ENCODE results near the gene PGP. TPM values are rescaled to one million over a fixed set of nuclear protein-coding genes. Genes with fewer than 3 reads are reported as not detected.
"Not testable (repeated sequence)": the region's sequence is repeated elsewhere in the genome, so short reads cannot be mapped to it uniquely, and the experiment has no call there.

The PGP gene
- total RNA-seq, 2 experiments from 2014 or later: 8.1 to 8.5 TPM

DNA sequence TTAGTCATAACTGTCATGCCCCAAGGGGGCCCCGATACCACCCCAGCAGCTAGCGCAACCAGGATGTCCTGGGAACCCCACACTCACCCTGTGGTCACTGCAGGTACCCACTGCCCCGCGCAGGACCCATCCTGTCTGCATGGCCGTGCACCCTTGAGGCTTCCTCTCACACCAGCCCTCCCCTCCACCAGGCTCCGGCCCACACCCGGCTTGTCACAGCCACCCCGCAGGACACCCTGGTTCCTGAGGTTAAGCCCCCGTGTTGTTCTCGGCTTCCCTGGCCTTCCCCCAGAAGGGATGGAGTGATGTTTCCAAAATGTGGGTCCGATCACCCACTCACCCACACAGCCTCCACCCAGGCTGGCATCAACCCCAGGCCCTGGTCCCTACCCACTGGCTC, 29.1 kb upstream of the PGP start:
- ChIA-PET POLR2A (no interaction called here), CTCF (no interaction called here)
- no peak overlapping the region for H3K27ac ChIP-seq (ENCODE audit: low read depth in 1 of 2, low read length in 2 of 2)
- TF ChIP-seq, protein P1, sequence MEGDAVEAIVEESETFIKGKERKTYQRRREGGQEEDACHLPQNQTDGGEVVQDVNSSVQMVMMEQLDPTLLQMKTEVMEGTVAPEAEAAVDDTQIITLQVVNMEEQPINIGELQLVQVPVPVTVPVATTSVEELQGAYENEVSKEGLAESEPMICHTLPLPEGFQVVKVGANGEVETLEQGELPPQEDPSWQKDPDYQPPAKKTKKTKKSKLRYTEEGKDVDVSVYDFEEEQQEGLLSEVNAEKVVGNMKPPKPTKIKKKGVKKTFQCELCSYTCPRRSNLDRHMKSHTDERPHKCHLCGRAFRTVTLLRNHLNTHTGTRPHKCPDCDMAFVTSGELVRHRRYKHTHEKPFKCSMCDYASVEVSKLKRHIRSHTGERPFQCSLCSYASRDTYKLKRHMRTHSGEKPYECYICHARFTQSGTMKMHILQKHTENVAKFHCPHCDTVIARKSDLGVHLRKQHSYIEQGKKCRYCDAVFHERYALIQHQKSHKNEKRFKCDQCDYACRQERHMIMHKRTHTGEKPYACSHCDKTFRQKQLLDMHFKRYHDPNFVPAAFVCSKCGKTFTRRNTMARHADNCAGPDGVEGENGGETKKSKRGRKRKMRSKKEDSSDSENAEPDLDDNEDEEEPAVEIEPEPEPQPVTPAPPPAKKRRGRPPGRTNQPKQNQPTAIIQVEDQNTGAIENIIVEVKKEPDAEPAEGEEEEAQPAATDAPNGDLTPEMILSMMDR (IDR thresholded peaks at IDR 0.05): no peak
- no peaks in the 10 kb centered on the region for H3K4me1 Mint-ChIP-seq (ENCODE audit: low read depth)
- intact Hi-C loops (cut with DNase I, micrococcal nuclease): no loop called here
- H3K4me3 ChIP-seq (ENCODE audit: low read length): no peak overlapping the region
- no peak overlapping the region for H3K4me3 Mint-ChIP-seq
- H3K36me3 Mint-ChIP-seq (ENCODE audit: low read depth): peaks cover 21% of the 10 kb centered on the region
- H3K4me1 ChIP-seq (ENCODE audit: insufficient read depth, low read length): no peaks in the 10 kb centered on the region
- ATAC-seq (ENCODE audit: poor library complexity) (no peak), DNase-seq (no peak)
- no peaks in the 10 kb centered on the region for H3K27me3 ChIP-seq (ENCODE audit: control insufficient read depth in 1 of 2, insufficient read depth in 2 of 2, low read length in 2 of 2)
- no peaks in the 10 kb centered on the region for H3K27me3 Mint-ChIP-seq
- no peaks in the 10 kb centered on the region for H3K9me3 ChIP-seq (ENCODE audit: control insufficient read depth in 1 of 2, insufficient read depth in 1 of 2, low read length in 2 of 2)
- peaks cover 40% of the 10 kb centered on the region for H3K36me3 ChIP-seq (ENCODE audit: insufficient read depth, low read length)
- H3K27ac Mint-ChIP-seq: no peak overlapping the region
- no peaks in the 10 kb centered on the region for H3K9me3 Mint-ChIP-seq

DNA sequence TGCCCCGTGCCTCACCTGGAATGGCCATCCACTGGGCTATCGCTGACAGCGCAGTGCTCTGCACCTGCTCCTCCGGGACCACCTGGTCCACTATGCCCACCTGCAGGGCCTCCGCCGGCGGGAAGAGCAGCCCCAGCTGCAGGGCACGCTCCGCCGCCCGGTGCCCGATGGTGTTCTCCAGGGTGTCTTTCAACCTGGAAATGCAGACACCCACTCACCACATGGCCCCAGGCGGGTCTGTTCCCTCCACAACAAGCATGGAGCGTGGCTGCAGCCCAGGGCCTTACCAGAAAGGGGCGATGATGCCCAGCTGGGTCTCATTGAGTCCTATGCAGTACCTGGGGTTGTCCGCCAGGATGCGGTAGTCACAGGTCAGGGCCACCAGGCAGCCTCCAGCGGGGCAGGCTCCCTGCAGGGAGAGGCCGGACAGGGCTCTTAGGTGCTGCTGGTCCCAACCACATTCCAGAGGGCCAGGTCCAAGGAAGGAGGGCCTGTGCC, 28.4 kb upstream of the PGP start:
- Mint-ChIP-seq H3K4me3 (no peak overlapping the region), H3K4me1 (ENCODE audit: low read depth) (no peaks in the 10 kb centered on the region), H3K36me3 (ENCODE audit: low read depth) (peaks cover 21% of the 10 kb centered on the region), H3K27ac (no peak overlapping the region), H3K27me3 (no peaks in the 10 kb centered on the region), H3K9me3 (no peaks in the 10 kb centered on the region)
- H3K36me3 ChIP-seq (ENCODE audit: insufficient read depth, low read length): peaks cover 40% of the 10 kb centered on the region
- no peaks in the 10 kb centered on the region for H3K9me3 ChIP-seq (ENCODE audit: control insufficient read depth in 1 of 2, insufficient read depth in 1 of 2, low read length in 2 of 2)
- intact Hi-C loops (cut with DNase I, micrococcal nuclease): no loop called here
- H3K27me3 ChIP-seq (ENCODE audit: control insufficient read depth in 1 of 2, insufficient read depth in 2 of 2, low read length in 2 of 2): no peaks in the 10 kb centered on the region
- H3K27ac ChIP-seq (ENCODE audit: low read depth in 1 of 2, low read length in 2 of 2): no peak overlapping the region
- ChIA-PET POLR2A (interaction anchor here (0.8 kb wide), 1 partner anchor 29 kb away, joined by 3 read pairs; the partner anchor contains the start of gene PGP), CTCF (no interaction called here)
- H3K4me1 ChIP-seq (ENCODE audit: insufficient read depth, low read length): no peaks in the 10 kb centered on the region
- ATAC-seq (ENCODE audit: poor library complexity) (no peak), DNase-seq (no peak)
- H3K4me3 ChIP-seq (ENCODE audit: low read length): no peak overlapping the region
- TF ChIP-seq, protein P1 (IDR thresholded peaks at IDR 0.05): no peak

DNA sequence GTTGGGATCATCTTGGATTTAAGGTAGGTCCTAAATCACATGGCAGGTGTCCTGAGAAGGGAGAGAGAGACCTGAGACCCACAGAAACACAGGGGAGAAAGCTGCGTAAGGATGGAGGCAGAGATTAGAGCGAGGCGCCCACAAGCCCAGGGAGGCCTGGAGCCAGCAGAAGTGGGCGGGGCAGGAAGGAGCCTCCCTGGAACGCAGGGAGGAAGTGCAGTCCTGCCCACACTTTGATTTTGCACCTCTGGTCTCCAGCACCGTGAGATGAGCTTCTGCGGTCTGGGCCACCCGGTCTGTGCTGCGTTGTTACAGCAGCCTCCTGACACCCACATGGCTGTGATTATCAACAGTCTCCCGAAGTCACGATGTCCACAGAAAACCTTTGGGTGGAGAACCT, 28.0 kb upstream of the PGP start:
- Mint-ChIP-seq H3K4me3 (no peak overlapping the region), H3K27ac (no peak overlapping the region), H3K9me3 (no peaks in the 10 kb centered on the region), H3K36me3 (ENCODE audit: low read depth) (peaks cover 21% of the 10 kb centered on the region), H3K27me3 (no peaks in the 10 kb centered on the region), H3K4me1 (ENCODE audit: low read depth) (no peaks in the 10 kb centered on the region)
- H3K27ac ChIP-seq (ENCODE audit: low read depth in 1 of 2, low read length in 2 of 2): no peak overlapping the region
- no peak overlapping the region for H3K4me3 ChIP-seq (ENCODE audit: low read length)
- ChIA-PET CTCF (no interaction called here), POLR2A (interaction anchor here (0.8 kb wide), 1 partner anchor 28 kb away, joined by 3 read pairs; the partner anchor contains the start of gene PGP)
- no peak for DNase-seq
- peaks cover 40% of the 10 kb centered on the region for H3K36me3 ChIP-seq (ENCODE audit: insufficient read depth, low read length)
- intact Hi-C loops (cut with DNase I, micrococcal nuclease): no loop called here
- H3K27me3 ChIP-seq (ENCODE audit: control insufficient read depth in 1 of 2, insufficient read depth in 2 of 2, low read length in 2 of 2): no peaks in the 10 kb centered on the region
- no peak for ATAC-seq (ENCODE audit: poor library complexity)
- TF ChIP-seq, protein P1 (IDR thresholded peaks at IDR 0.05): no peak
- no peaks in the 10 kb centered on the region for H3K9me3 ChIP-seq (ENCODE audit: control insufficient read depth in 1 of 2, insufficient read depth in 1 of 2, low read length in 2 of 2)
- no peaks in the 10 kb centered on the region for H3K4me1 ChIP-seq (ENCODE audit: insufficient read depth, low read length)

DNA sequence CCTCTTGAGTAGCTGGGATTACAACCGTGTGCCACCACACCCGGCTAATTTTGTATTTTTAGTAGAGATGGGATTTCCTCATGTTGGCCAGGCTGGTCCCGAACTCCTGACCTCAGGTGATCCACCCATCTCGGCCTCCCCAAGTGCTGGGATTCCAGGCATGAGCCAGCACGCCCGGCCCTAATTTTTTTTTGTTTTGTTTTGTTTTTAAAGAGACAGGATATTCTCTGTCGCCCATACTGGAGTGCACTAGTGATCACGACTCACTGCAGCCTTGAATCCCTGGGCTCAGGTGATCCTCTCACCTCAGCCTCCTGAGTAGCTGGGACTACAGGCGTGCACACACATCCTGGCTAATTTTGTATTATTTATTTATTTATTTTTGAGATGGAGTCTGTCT, 25.7 kb upstream of the PGP start:
- H3K4me1 Mint-ChIP-seq (ENCODE audit: low read depth); H3K9me3 Mint-ChIP-seq; CTCF ChIA-PET; H3K27ac Mint-ChIP-seq; H3K4me3 ChIP-seq (ENCODE audit: low read length); H3K27me3 Mint-ChIP-seq; H3K4me3 Mint-ChIP-seq; H3K27ac ChIP-seq (ENCODE audit: low read depth in 1 of 2, low read length in 2 of 2); H3K9me3 ChIP-seq (ENCODE audit: control insufficient read depth in 1 of 2, insufficient read depth in 1 of 2, low read length in 2 of 2); intact Hi-C loops (cut with DNase I, micrococcal nuclease); ATAC-seq (ENCODE audit: poor library complexity); DNase-seq: not testable (repeated sequence)
- peaks cover 11% of the 10 kb centered on the region for H3K4me1 ChIP-seq (ENCODE audit: insufficient read depth, low read length)
- POLR2A ChIA-PET: interaction anchor here (0.7 kb wide), 1 partner anchor 28 kb away, joined by 3 read pairs; no protein-coding TSS in a partner anchor
- H3K36me3 Mint-ChIP-seq (ENCODE audit: low read depth): peaks cover 23% of the 10 kb centered on the region
- peaks cover 29% of the 10 kb centered on the region for H3K36me3 ChIP-seq (ENCODE audit: insufficient read depth, low read length)
- peaks cover 0 to 12% of the 10 kb centered on the region in 2 experiments for H3K27me3 ChIP-seq (ENCODE audit: control insufficient read depth in 1 of 2, insufficient read depth in 2 of 2, low read length in 2 of 2)
